OCI-LY3 (cell line): Measurements from ENCODE around the gene HSPG2.

Experiments
- H2AFZ ChIP-seq: fragments of 200-600, 300-600 bp; shearing (Covaris generic); 2 replicates; pipeline ENCODE4 v1.6.0; 2014; ENCODE audit warnings: antibody characterized with exemption, low read depth, low read length
- H3K27ac ChIP-seq: fragments of 200-600, 300-600 bp; sonication (generic); 2 replicates; pipeline ENCODE4 v1.5.1; 2014; ENCODE audit warnings: mild to moderate bottlenecking, low read length, moderate library complexity, mixed read lengths
- H3K27me3 ChIP-seq: fragments of 200-600, 300-600 bp; sonication (generic); 2 replicates; pipeline ENCODE4 v1.6.1; 2014; ENCODE audit warnings: low read depth, low read length, mixed read lengths
- H3K36me3 ChIP-seq: fragments of 200-600, 300-600 bp; sonication (generic); replicated peaks from 2 replicates; pipeline ENCODE3; 2014; ENCODE audit warnings: low read depth, low read length, mixed read lengths
- H3K4me1 ChIP-seq: fragments of 300-600, 200-600 bp; sonication (generic); 2 replicates; pipeline ENCODE4 v1.6.1; 2014; ENCODE audit warnings: low read length, mixed read lengths
- H3K4me2 ChIP-seq: fragments of 200-600, 300-600 bp; sonication (generic); 2 replicates; pipeline ENCODE4 v1.6.1; 2014; ENCODE audit warnings: low read length, mixed read lengths
- H3K4me3 ChIP-seq: fragments of 300-600, 200-600 bp; sonication (generic); 2 replicates; pipeline ENCODE4 v1.5.1; 2014; ENCODE audit warnings: antibody characterized with exemption, mild to moderate bottlenecking, low read length, moderate library complexity
- H3K79me2 ChIP-seq: fragments of 300-600, 200-600 bp; shearing (Covaris generic); 2 replicates; pipeline ENCODE4 v1.6.1; 2014; ENCODE audit warnings: mild to moderate bottlenecking, low read length, mixed read lengths
- H3K9ac ChIP-seq: fragments of 300-600, 200-600 bp; shearing (Covaris generic); 2 replicates; pipeline ENCODE4 v1.6.0; 2014; ENCODE audit warnings: mild to moderate bottlenecking, low read length, moderate library complexity
- H3K9me3 ChIP-seq: fragments of 200-600, 300-600 bp; shearing (Covaris generic); 2 replicates; pipeline ENCODE4 v1.6.1; 2014; ENCODE audit warnings: low read length, mixed read lengths; ENCODE audit not compliant: insufficient read depth
- H4K20me1 ChIP-seq: fragments of 200-600, 300-600 bp; sonication (generic); 2 replicates; pipeline ENCODE4 v1.6.1; 2016; ENCODE audit warnings: low read length, mixed read lengths; ENCODE audit not compliant: insufficient read depth
- EZH2phosphoT487 ChIP-seq: fragments of 200-600 bp; shearing (Covaris generic); IDR thresholded peaks from 2 replicates; pipeline ENCODE4 v1.6.1; 2018; ENCODE audit warnings: antibody characterized with exemption, mixed run types, low read depth
- TF ChIP-seq, protein P1 (sequence below): fragments of 200-600, 300-600 bp; sonication (generic); IDR thresholded peaks from 2 replicates; pipeline ENCODE4 v1.5.1; 2014; ENCODE audit warnings: antibody characterized with exemption, low read length, low read depth

HSPG2 gene

DNA sequence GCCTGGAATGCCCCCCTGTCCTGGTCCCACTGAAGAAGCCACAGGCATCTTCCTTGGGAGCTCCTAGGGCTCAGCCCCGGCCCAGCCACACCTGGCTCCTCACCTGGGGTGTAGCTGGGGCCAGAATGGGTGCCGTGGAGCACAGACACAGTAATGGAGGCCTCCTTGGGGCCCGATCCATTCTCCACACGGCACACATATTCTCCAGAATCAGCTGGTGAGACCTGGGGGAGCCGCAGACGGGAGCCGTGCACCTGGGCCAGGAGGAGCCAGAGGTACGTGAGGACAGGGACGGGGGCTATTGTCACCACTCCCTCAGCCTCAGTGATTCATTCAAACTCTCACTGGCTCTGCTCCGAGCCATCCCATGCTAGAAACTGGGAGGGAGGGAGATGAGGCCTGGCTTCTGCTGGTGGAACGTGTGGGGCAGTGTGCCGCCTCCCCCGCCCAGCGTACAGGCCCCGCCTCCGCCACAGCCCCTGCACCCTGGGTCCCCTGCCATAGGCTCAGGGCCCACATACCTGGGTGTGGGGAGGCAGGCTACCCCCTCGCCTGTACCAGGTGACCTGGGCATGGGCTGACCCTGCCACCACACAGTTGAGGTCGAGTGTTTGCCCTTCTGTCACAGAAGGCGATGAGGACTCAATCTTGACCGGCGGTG, 82.9 kb downstream of the HSPG2 start:
- Histone ChIP-seq H4K20me1 (no peaks in the 10 kb centered on the region), H3K36me3 (no peaks in the 10 kb centered on the region), H3K4me1 (peaks cover 15% of the 10 kb centered on the region), H3K27ac (no peak overlapping the region), H2AFZ (no peak overlapping the region), H3K4me3 (no peak overlapping the region), H3K9ac (no peak overlapping the region), H3K9me3 (no peaks in the 10 kb centered on the region), H3K4me2 (no peak overlapping the region), H3K79me2 (peaks cover 5% of the 10 kb centered on the region; the same call in 1 of the 2 replicates), H3K27me3 (no peaks in the 10 kb centered on the region)
- TF ChIP-seq EZH2phosphoT487, result no peak
- TF ChIP-seq, protein P1, sequence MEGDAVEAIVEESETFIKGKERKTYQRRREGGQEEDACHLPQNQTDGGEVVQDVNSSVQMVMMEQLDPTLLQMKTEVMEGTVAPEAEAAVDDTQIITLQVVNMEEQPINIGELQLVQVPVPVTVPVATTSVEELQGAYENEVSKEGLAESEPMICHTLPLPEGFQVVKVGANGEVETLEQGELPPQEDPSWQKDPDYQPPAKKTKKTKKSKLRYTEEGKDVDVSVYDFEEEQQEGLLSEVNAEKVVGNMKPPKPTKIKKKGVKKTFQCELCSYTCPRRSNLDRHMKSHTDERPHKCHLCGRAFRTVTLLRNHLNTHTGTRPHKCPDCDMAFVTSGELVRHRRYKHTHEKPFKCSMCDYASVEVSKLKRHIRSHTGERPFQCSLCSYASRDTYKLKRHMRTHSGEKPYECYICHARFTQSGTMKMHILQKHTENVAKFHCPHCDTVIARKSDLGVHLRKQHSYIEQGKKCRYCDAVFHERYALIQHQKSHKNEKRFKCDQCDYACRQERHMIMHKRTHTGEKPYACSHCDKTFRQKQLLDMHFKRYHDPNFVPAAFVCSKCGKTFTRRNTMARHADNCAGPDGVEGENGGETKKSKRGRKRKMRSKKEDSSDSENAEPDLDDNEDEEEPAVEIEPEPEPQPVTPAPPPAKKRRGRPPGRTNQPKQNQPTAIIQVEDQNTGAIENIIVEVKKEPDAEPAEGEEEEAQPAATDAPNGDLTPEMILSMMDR, result no peak

DNA sequence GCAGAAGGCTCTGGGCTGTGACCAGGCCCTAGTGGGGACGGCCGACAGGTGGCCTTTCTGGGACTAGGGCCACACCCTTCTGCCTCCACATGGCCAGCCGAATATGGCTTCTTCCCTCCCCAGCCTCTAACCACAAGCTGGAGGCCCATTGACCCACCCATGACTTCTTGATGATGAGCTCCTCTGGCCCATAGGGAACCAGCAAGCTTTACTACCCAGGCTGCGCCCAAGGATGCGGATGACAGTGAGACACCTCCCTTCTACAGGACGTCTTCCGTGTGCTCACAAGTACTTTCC, 84.0 kb downstream of the HSPG2 start:
- Histone ChIP-seq H3K9me3 (no peaks in the 10 kb centered on the region), H3K9ac (peak overlapping the region; percentile 74), H3K79me2 (peaks cover 5% of the 10 kb centered on the region; the same call in 1 of the 2 replicates), H2AFZ (no peak overlapping the region), H3K4me3 (peak overlapping the region; percentile 83), H3K27me3 (no peaks in the 10 kb centered on the region), H4K20me1 (no peaks in the 10 kb centered on the region), H3K36me3 (no peaks in the 10 kb centered on the region), H3K4me2 (peak overlapping the region; percentile 94), H3K27ac (peak overlapping the region; percentile 49; the same call in 1 of the 2 replicates), H3K4me1 (peaks cover 15% of the 10 kb centered on the region)
- TF ChIP-seq, protein P1, result no peak
- TF ChIP-seq EZH2phosphoT487, result no peak

DNA sequence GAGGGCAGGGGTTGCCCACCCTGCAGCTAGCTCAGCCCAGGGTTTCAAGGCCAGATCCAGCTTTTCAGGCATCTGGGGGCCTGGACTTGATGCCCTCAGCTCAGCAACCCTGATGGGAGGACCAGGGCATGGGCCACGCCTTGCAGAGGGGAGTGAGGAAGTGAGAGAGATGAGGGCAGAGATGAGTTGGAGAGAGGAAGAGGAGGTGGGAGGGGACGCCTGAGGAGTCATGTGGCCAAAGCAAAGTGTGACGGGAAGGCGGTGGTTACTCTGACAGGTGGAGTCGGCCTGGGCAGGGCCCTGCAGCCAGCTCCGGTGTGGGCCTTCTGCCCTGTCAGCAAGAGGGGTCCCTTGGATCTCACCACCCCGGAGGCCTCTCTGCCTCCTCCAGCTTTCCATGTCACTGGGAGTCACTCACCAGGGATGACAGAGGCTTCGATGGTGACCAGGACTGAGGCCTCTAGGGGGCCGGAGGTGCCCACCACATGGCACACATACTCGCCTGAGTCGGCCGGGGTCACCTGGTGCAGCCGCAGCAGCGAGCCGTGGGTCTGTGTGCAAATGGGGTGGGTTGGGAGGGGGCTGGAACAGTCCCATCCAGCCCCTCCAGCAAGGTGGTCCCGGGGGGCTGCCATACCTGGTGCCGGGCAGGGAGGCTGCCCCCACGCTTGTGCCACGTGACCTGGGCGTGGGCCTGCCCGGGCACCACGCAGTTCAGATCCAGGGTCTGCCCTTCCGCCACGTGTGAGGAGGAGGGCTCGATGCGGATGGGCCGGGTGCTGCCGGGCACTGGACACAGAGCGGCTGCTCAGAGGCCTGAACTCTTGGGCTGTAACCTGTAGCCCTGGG, 84.6 kb downstream of the HSPG2 start:
- Histone ChIP-seq H4K20me1 (no peaks in the 10 kb centered on the region), H2AFZ (peak overlapping the region; percentile 25; the same call in 1 of the 2 replicates), H3K4me1 (peaks cover 15% of the 10 kb centered on the region), H3K79me2 (peaks cover 5% of the 10 kb centered on the region; the same call in 1 of the 2 replicates), H3K27me3 (no peaks in the 10 kb centered on the region), H3K27ac (peak overlapping the region; percentile 58), H3K4me2 (peak overlapping the region; percentile 94), H3K36me3 (no peaks in the 10 kb centered on the region), H3K9ac (peak overlapping the region; percentile 74), H3K4me3 (peak overlapping the region; percentile 83), H3K9me3 (no peaks in the 10 kb centered on the region)
- no peak for TF ChIP-seq EZH2phosphoT487
- TF ChIP-seq, protein P1, result no peak
